Neural progenitor cell (in vitro differentiated cells): Measurements from ENCODE around the gene E2F1.

Source experiments
- CTCF ChIP-seq: fragments of 200-600 bp; sonication (generic); IDR thresholded peaks from 2 replicates; pipeline ENCODE4 v1.5.1; 2017; ENCODE audit warnings: antibody characterized with exemption, mild to moderate bottlenecking
- EZH2 ChIP-seq: fragments of 200-600 bp; sonication (generic); IDR thresholded peaks from 2 replicates; pipeline ENCODE4 v1.6.1; 2017; ENCODE audit warnings: antibody characterized with exemption, mild to moderate bottlenecking, moderate library complexity
- EZH2phosphoT487 ChIP-seq: fragments of 200-600 bp; sonication (generic); IDR thresholded peaks from 2 replicates; pipeline ENCODE4 v1.6.1; 2017; ENCODE audit warnings: antibody characterized with exemption

DNA sequence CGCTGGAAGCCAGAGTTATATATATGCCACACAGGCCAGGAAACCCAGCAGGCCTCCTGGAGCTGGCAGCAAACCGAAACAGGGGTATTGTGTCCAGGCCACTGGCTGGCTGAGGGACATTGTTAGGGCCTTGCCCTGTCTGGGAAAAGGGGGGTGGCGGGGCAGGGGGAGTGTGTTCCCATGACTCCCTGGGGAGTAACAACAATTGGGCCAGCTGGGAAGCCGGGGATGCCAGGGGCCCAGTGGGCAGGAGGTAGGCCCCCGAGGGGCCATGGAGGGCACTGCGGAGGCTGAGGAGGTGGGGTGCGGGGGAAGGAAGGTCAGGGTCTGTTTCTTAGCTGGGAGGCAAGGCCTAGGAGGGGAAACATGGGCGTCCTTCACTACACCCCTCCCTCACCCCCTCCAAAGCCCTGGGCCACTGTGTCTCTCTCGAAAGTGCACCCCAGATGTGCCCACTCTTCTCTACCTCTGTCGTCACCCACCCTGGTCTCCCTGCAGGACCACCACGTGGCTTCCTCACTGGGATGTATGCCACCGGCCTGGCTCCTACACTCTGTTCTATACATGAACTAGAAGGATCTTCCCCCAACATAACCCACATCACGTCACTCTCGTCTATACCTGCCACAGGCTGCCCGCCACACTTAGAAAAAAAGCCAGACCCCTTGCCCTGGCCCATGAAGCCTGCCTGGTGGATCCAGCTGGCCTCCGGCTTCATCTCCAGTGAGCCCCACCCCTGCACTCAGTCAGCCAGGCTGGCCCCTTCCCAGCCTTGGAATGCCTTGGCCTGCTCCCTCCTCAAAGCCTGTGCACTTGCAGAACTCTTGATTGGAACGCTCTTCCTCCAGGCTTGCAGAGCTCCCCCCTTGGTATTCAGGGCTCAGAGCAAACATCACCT, 7.8 kb upstream of the E2F1 start:
- TF ChIP-seq CTCF = no peak
- no peak for TF ChIP-seq EZH2
- no peak for TF ChIP-seq EZH2phosphoT487
